ENCODE results near the gene DCUN1D5.
"Not testable (repeated sequence)": the region's sequence is repeated elsewhere in the genome, so short reads cannot be mapped to it uniquely, and the experiment has no call there.

Gene DCUN1D5

DNA sequence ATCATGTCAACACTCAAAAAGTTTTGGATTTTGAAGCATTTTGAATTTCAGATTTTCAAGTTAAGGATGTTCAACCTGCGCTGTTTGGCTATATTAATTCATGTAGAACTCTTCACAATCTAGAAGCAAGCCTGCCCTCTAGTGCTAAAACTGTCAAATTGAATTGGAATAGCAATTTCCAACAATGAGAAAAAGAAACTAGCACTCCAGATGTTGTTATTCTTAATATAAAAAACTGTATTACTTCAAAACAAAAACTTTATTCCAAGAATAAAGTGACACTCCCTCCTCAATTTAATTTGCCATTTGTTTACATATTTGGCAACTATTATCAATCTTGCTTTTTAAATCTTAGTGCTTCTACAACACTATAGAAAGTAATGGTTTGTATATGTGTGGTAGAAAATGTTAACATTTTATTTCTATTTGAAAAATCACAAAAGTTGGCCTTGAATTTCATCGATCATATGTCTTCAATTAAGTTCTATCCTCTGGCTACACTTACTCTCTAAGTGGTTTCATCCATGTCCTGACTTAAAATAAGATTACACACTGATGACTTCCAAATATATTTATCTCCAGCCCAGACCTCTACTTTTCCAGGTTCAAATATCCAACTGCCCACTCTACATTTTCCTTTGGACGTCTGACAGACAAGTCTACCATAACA, 36.6 kb downstream of the DCUN1D5 start:
- peak; percentile 49 for DNase-seq (ENCODE audit: low read depth)

DNA sequence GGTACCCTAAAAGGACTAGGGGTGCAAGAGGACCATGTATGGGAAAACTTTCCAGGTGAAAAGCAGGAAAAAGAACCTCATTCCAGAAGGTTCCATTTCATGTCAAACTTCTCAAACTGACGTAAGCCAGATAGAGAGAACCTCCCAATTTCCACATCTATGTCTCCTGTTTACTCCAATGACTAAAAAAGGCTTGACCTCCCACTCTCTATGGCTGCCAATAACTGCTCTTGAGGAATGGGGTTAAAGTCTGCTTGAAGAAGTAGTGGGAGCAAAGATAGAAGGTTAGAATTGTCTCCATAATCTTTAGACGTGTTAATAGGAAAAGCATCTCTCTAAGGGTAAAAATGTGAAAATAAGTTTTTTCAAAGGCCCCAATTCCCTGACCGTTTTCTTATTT, 38.0 kb downstream of the DCUN1D5 start:
- no peak for DNase-seq (ENCODE audit: low read depth)

DNA sequence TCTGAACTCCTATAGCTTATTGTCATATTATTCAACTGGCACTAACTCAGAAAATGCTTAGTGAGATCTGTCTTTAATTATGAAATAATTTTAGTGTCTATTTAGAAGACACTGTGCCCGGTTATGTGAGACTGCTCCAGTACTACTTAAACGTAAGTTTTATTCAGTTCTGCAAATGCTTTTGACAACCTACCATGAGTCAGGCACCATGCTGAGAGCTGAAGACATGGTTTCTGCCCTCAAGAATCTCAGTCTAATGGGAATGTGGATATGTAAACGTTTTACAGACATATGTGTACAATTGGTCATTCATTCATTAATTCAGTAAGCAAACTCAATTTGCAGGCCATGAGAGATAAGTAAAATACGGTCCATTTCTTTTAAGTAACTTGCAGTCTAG, 40.0 kb downstream of the DCUN1D5 start:
- peak; percentile 64 for DNase-seq (ENCODE audit: low read depth)

DNA sequence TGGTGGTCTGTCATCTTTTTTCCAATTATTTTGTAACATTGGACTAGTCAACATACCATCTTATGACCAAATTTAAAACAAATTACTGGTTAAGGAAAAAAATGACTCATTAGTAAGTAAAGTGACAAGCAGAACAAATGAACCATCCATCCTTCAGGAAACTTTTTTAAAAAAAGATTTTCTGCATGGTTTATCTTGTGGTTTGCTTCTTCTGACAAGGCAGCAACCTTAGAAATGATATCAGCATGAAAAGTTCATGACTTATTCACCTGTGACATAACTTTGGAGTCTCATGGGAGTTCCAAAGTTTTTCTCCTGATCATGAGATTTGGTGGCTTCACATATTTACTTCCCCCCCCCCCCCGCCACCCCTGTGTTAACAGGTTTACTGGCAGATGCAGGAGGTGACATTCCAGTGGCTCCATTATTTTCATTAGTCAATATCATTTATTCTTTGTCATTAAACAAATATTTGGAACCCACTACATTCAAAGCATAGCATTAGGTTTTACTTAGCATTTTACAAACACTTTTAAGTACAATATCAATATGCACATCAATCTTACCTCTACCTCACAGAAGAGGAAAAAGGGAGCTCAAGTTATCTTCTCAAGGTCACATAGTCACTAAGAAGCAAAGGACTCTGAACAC, 40.7 kb downstream of the DCUN1D5 start:
- peak; percentile 15 for DNase-seq (ENCODE audit: low read depth)

DNA sequence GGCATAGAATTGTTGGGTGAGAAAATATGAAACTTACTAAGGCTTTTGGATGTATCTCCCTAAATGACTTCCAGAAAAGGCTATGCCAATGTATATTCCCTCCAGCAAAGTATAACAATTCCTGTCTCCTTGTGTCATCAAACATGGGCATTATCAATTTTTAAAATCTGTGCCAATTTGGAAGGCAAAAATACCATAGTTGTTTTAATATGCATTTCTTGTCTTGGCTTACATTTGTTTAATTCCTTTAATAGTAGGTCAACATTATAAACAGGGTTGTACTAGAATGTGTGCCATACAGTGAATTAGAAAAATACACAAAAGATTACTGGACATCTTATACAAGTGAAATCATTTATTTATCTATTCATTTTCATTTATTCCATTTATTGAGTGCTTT, 41.6 kb downstream of the DCUN1D5 start:
- DNase-seq (ENCODE audit: low read depth): no peak

DNA sequence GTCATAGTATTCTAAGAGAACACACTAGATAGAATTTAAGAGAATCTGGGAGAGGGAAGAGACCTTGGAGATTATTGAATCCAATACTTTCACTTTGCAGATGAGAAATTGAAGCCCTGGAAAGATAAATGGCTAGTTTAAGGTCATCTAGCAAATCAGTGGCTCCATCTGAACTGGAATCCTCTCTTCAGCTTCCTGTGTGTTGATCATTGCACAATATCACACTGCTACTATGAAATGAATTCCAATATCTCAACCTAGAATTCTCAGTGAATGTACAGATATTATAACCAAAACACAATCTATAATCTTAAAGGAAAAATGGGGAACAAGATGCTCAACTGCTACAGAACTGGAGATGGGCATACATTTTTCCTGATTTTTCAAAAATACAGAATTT, 44.1 kb downstream of the DCUN1D5 start:
- peak; percentile 55 for DNase-seq (ENCODE audit: low read depth)

DNA sequence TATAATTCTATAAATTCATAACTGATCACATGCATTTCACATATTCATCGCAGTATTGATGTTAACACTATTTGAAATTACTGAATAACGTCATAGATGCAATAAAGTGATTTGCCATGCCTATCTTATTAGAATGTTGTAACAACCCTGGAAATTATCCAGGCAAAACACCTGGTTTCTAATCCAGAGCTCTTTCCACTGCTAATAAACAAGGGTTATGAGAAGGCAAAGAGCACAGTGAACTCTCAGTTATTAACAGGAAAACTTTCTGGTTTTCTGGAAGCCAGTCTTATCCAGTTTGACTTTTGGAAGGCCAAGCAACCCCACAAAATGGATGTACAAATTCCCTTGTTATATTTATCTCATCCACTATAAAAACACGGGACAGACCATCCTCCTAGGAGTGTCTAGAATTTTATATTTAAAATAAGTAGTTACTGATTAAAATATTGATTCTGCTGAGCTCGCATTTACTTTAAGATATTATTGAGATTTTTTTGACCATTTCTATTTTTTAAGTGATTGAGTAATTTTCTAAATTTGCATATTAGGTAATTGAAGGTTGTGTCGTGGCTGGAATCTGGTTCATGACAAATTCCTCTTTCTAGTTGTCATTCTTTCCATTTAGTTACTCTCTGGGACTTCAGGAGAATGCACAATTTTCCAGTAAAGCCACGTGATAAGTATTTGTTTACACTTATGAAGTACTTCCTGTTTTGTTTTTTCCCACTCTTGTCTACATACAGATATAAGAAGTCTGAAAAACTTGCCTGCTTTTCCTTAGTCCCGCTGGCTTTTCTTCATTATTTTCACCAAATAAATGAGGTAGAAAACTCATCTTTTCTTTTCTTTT, 47.9 kb downstream of the DCUN1D5 start:
- no peak for DNase-seq (ENCODE audit: low read depth)

DNA sequence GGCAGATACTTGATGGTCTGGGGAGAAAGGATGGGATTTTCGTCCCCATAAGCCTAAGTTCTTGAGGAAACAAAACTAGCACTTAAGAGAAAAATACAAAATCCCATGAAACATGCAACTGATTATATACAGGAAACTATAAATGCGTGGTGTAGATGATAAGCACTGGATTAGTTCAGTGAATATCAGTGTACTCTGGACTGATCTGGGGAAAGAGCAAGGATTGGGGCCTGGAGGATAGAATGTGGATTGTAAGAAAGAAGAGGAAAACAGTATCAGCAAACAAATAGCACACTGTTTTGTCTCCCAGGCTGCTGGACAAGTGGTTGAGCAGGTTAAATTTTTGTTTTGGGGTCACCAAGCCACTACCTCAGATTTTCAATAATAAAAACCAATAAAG, 49.8 kb downstream of the DCUN1D5 start:
- no peak for DNase-seq (ENCODE audit: low read depth)

DNA sequence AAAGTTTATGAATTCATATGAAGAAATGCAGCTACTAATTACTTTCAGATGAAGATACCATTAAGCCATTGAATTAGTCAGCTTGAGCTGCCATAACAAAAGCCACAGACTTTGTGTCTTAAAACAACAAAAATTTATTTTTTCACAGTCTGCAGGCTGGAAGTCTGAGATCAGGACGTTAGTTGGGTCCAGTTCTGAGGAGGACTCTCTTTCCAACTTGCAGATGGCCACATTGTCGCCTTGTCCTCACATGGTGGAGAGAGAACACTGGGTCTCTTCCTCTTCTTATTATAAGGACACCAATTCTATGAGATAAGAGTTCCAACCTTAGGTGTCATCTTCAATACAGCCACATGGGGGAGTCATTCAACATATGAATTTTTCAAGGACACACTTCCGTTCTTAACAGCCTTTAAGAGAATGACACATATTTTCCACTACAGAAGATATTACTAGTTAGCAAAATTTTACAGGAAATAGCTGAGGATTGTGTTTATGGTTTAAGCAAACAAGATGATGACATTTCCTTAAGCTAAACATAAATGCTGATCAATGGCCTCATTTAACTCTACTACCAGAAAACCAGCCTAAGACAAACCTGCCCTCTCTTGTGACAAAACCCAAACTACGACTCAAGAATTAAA, 56.0 kb downstream of the DCUN1D5 start:
- peak; percentile 90 for DNase-seq (ENCODE audit: low read depth)

DNA sequence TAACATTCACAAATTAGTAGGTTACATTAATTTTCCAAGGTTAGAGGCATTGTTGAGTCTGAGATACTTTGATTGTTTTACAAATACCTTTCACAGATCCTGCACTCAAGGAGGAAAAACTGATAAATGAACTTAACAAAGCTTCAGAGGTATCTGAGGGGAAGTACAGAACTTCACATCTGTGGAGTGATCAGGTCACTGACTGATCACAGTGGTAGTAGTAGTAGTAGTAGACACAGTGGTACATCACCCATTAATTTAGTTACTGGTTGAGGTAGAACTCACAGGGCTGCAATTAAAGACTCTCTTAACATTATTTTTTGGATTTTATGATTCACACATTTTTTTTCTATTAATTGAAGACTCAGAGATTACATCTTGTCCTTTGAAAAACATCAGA, 56.7 kb downstream of the DCUN1D5 start:
- DNase-seq (ENCODE audit: low read depth): no peak

DNA sequence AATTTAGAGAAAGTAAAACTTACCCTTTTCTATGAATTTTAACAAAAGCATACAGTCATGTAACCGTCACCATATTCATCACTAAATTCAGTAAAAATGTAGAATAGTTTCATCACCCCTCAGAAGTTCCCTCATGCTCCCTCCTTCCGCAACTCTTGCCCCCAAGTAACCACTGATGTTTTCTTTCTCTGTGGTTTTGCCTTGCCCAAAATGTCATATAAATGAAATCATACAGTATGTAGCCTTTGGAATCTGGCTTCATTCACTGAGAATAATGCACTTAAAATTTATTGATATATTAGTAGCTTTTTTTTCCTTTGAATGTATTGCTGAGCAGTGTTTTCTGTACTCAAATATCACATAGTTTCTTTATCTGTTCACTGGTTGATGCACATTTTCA, 60.1 kb downstream of the DCUN1D5 start:
- DNase-seq (ENCODE audit: low read depth): peak; percentile 52

DNA sequence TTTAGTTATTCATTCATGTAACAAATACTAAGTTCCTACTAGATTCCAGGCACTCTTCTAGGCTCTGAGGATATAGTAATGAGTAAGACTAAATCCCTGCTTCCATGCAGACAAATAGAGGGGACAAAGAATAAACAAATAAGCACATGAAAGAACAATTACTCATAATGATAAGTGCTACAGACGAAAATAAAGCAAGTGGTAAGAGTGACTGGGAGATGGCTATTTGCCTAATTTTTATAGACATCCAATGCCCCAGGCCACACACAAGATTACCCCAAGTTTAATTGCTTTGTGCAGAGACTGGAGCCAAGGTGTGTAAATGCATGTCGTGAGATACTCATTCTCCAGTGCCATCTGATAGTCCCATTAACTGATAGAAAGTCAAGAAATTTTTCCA, 62.6 kb downstream of the DCUN1D5 start:
- no peak for DNase-seq (ENCODE audit: low read depth)

DNA sequence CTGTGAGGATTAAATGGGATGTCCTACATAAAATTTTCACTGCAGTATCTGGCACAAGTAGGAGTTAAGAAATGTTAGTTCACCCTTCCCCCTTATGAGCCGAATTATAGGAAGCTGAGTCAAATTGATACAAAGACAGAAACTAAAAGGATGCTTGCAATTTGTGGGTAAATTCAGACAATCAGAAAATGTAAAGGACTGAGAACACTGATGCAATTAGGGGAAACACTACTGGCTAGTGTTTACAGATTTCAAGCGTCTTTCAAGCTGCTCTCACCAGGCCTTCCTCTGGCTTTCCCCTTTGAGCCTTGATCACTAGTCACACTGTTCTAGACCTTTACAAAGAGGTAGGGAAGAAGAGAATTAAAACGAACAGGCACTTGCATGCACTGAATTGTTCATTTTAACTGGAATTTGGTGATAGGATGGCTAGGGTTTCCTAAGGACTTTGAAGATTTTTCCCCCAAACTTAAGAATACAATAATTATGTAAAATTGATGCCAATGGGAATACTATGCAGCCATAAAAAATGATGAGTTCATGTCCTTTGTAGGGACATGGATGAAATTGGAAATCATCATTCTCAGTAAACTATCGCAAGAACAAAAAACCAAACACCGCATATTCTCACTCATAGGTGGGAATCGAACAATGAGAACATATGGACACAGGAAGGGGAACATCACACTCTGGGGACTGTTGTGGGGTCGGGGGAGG, 63.5 kb downstream of the DCUN1D5 start:
- not testable (repeated sequence) for DNase-seq (ENCODE audit: low read depth)

DNA sequence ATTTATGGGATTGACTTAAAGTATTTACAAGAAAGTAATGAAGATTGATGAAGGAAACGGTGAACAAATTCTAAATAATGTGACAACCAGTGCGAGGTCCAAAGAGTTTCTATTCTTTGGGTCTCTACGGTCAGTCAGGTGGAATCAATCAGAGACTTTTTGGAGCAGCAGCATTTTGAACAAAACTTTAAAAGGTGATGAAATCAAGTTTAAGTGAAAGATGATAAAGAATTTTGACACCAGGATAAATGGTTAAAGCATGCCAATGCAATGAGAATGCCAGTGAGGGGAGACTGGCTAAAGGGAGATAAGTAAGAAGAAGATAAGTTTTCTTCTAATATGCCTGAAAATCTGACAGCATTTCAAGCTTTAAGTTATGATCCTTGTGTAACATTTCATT, 67.9 kb downstream of the DCUN1D5 start:
- peak; percentile 24 for DNase-seq (ENCODE audit: low read depth)

DNA sequence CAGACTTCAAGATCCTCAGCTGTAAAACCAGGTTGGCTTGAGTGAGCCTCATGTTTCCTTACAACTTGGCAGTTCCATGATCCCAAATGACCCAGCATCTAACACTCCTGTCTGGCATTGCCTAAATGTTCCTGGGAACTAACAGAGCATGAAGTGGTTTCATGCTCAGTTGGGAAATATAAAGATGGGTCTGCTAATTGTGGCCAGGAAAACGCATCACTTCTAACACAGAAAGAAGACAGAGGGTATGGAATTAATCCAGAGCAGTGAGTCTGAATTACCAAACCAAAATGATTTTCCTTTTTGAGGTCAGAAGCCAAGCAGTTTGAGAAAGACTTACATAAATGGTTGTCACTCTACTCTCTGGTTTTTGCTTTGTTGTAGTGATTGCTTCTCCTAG, 75.9 kb downstream of the DCUN1D5 start:
- DNase-seq (ENCODE audit: low read depth): no peak

DNA sequence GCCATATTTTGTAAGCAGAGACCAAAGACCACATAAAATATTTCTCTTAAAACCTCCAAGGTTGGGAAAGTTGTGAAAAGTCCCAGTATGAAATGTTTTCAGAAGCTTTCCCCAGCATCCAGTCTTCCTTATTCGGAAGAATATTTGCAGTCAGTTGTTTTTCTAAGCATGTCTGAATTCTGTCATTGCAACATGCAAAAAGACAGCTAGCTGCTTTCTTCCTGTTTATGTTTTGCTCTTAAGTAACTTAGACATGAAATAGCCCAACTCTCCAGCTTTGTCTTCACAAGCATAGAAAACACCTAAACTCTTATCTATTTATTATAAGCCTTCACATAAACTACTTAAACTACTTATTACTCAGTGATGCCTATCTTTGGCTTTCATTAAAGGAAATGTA, 78.5 kb downstream of the DCUN1D5 start:
- DNase-seq (ENCODE audit: low read depth): peak; percentile 63

All from iris pigment epithelial cell (primary cell).